GM18909 (cell line): ENCODE measurements around the gene TSPAN4.

Source experiments
- ATAC-seq: cut with Tn5 transposase; IDR thresholded peaks from one replicate; pipeline ENCODE4 v1.9.1; 2021; ENCODE audit warnings: mild to moderate bottlenecking; ENCODE audit not compliant: unreplicated experiment, poor library complexity

Gene TSPAN4

DNA sequence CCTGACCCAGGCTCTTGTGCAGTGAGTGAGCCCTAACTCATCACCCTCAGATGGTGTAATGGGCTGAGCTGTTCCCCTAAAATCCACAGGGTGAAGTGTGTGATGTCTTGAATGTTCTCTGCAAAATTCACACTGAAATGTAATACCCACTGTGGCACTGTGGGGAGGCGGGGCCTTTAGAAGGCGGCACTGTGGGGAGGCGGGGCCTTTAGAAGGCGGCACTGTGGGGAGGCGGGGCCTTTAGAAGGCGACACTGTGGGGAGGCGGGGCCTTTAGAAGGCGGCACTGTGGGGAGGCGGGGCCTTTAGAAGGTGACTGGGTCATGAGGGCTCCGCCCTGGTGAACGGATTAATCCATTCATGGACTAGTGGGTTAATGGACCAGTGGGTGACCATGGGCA is 34.9 kb downstream of the TSPAN4 start:
- no peak for ATAC-seq

GRCh38 chr11:880447-880846 is 37.8 kb downstream of the TSPAN4 start:
- no peak for ATAC-seq

GRCh38 chr11:882596-882995 is 39.9 kb downstream of the TSPAN4 start:
- no peak for ATAC-seq

DNA sequence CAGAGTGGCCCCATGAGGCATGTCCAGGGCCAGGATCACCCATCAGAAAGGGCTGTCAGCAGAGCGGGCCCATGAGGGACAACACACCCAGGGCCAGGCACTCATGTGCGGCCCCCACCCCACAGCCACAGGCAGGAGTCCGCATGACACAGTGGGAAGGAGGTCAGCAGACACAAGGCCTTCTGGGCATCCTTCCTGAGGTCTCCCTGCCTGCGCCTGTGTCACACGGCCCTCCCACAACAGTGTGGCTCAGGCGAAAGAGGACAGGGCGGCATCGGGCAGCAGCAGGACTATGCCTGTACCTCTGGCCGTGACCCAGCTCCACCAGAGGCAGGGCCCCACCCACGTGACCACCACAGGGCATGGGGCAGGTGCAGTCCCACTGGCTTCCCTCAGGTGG is 40.9 kb downstream of the TSPAN4 start:
- ATAC-seq = no peak

DNA sequence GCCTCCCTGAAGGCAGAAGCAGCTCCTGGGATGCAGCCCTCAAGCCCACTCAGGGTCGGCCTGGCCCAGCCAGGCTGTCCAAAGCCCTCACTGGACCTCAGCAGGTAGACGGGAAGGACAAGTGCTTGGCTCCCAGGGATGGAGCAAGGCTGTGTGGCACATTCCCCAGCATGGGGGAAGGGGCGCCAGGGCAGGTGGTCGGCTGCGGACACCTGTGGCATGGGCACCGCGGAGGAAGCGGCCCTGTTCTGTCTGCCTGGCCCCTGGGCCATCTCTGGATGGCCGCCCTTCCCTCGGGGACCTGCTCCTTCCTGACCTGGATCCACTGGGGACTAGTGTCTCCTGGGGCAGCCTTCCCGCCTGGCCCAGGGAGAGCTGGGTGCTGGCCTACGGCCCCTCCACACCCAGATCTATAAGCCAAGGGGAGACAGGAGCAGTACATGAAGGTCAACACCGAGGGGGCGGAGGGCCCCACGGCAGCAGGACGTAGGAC is 42.0 kb downstream of the TSPAN4 start:
- no peak for ATAC-seq

- no peak for ATAC-seq
Observed at GRCh38 chr11:886568-886967, 43.9 kb downstream of the TSPAN4 start.

- no peak for ATAC-seq
Observed at GRCh38 chr11:887589-887988, 44.9 kb downstream of the TSPAN4 start.

DNA sequence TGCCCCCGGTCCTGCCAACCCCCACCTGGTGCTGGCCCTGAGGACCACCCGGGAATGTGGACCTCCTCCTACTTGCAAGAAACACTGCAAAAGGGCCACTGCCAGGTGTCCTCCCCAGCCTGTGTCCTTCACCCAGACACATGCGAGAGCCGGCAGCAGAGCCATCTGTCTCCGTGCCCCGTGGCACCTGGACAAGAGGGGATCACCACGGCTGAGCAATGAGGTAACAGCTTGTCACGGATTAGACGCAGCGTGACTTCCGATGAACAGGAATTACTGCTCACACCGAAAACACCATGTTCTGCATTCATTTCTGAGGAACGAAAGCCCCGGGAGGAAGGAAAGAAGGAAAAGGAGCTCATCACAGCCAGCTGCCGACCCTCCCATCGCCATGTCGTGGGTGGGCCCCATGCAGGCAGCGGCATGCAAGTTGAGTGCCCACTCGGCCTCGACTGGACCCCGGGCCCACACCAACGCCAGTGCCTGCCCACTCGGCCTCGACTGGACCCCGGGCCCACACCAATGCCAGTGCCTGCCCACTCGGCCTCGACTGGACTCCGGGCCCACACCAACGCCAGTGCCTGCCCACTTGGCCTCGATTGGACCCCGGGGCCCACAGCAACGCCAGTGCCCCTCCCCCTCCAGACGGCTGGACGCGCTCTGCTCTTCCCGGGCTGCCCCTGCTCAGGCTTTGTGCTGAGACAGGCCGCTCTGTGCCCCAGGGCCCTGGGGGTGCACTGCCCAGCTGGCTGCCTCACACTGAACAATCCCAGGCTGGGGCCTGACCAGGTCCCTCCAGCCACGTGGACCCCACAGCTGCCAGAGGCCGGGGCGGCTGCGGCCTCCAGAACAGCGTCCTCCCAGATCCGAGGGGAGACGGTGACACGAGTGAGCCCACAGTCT is 45.9 kb downstream of the TSPAN4 start:
- ATAC-seq = no peak

- ATAC-seq = no peak
Observed at GRCh38 chr11:889257-889656, 46.6 kb downstream of the TSPAN4 start.

GRCh38 chr11:889687-890475 is 47.2 kb downstream of the TSPAN4 start:
- ATAC-seq = no peak

DNA sequence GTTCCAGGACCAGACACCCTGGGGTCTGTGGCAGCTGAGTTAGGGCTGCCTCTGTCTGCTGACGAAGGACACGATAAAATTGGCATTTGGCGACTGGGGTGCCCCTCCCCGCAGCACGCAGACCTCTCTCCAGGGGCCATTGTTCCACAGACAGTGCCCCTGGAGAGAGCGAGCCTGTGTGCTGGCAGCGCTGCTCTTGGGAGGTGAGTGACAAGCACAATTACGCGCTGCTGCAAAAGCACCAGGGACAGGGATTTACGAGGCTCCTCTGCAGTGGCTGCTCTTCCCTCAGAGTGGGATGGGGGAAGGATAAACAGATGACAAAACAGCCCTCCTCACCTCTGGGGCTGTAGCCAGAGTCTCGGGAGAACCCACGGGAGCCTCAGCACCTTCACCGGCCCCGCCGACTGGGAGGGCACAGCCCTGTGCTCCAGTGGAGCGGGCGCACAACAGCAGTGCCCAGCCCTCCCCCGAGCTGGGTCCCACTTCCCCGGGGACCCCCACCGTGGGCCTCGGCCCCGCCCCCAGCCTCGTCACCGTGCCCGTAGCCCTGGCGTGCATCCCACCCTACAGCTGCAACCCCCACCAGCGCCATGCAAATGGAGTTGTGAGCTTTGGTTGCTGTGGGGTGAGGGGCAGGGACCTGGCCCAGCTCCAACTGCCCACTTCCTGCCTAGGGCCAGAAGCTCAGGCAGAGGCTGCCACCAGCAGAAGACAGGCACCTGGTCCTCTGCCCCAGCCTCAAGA is 48.3 kb downstream of the TSPAN4 start:
- no peak for ATAC-seq

- ATAC-seq = no peak
Observed at GRCh38 chr11:893008-893654, 50.5 kb downstream of the TSPAN4 start.

- ATAC-seq = no peak
Observed at GRCh38 chr11:894575-895201, 52.0 kb downstream of the TSPAN4 start.

GRCh38 chr11:895331-896110 is 52.9 kb downstream of the TSPAN4 start:
- ATAC-seq = no peak

- ATAC-seq = no peak
Observed at GRCh38 chr11:897253-898142, 54.8 kb downstream of the TSPAN4 start.

DNA sequence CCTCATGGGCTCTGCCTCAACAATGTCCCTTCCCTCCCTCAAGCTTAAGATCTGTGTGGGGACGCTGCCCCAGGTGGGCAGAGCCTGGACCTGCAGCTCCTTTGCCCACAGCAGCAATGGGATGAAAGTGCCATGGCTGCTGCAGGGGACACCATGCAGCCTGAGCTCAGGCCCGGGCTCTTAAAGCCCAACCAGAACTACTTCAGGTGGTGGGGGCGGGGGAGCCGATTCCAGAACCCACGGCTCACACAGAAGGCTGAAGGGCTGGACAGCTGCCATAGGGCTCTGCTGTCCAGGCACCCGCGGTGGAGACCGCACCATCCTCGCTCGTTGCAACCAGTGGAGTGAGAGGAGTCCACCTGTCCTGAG is 55.5 kb downstream of the TSPAN4 start:
- no peak for ATAC-seq

DNA sequence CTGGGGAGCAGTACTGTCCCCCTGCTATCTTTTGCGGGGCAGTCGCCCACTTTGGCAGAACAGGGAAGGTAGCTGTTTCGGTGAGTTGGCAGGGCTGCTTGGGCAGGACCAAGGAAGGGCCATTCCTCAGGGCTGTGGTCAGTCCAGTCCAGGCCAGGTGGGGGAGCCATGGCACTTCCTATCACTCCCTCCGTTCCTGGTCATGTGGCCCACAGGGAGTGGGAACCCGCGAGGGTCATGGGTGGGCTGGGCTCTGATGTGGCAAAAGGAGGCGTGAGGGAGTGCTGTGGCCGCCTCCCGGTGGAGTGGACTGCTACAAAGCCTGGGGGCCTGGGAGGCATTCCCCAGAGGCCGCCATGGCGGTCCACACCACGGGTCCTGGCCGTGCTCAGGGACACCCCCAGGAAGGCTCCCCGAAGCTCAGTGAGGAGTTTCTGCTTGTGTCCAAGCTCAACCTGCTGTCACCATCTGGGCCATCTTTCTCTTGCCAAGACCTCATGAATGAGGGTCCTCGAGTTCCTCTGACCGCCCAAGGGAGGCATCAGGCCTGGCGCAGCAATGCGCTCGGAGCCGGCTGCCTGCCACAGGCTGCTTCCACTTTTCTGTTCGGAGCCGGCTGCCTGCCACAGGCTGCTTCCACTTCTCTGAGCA is 56.0 kb downstream of the TSPAN4 start:
- no peak for ATAC-seq

- ATAC-seq = no peak
Observed at GRCh38 chr11:899724-900123, 57.1 kb downstream of the TSPAN4 start.
